HG03439 (cell line): ENCODE results near the gene MAP2.

Experiments
- ATAC-seq: cut with Tn5 transposase; IDR thresholded peaks from one replicate; pipeline ENCODE4 v1.9.1; 2021; ENCODE audit warnings: mild to moderate bottlenecking, moderate library complexity; ENCODE audit not compliant: unreplicated experiment

Gene MAP2

GRCh38 chr2:209690029-209690754, 266.3 kb downstream of the MAP2 start:
- ATAC-seq, result no peak

GRCh38 chr2:209694748-209695147, 270.9 kb downstream of the MAP2 start:
- ATAC-seq, result no peak

- ATAC-seq, result peak; percentile 72
Measured at GRCh38 chr2:209696836-209697711, 273.2 kb downstream of the MAP2 start.

GRCh38 chr2:209702775-209703174, 278.9 kb downstream of the MAP2 start:
- no peak for ATAC-seq

- no peak for ATAC-seq
Measured at GRCh38 chr2:209713219-209713618, 289.4 kb downstream of the MAP2 start.

- ATAC-seq, result no peak
Measured at GRCh38 chr2:209719034-209719433, 295.2 kb downstream of the MAP2 start.

GRCh38 chr2:209721497-209721896, 297.6 kb downstream of the MAP2 start:
- no peak for ATAC-seq

- no peak for ATAC-seq
Measured at GRCh38 chr2:209726311-209726710, 302.5 kb downstream of the MAP2 start.

- no peak for ATAC-seq
Measured at GRCh38 chr2:209727077-209727476, 303.2 kb downstream of the MAP2 start.

GRCh38 chr2:209734805-209735204, 311.0 kb downstream of the MAP2 start:
- no peak for ATAC-seq

- no peak for ATAC-seq
Measured at GRCh38 chr2:209741953-209742352, 318.1 kb downstream of the MAP2 start.

GRCh38 chr2:209753020-209753419, 329.2 kb downstream of the MAP2 start:
- no peak for ATAC-seq

- no peak for ATAC-seq
Measured at GRCh38 chr2:209757163-209757562, 333.3 kb downstream of the MAP2 start.

- ATAC-seq, result no peak
Measured at GRCh38 chr2:209761566-209761965, 337.7 kb downstream of the MAP2 start.

GRCh38 chr2:209762563-209762962, 338.7 kb downstream of the MAP2 start:
- ATAC-seq, result no peak

- ATAC-seq, result no peak
Measured at GRCh38 chr2:209763106-209763505, 339.3 kb downstream of the MAP2 start.

- no peak for ATAC-seq
Measured at GRCh38 chr2:209766613-209767012, 342.8 kb downstream of the MAP2 start.

- ATAC-seq, result no peak
Measured at GRCh38 chr2:209767316-209767715, 343.5 kb downstream of the MAP2 start.

- ATAC-seq, result no peak
Measured at GRCh38 chr2:209768557-209768956, 344.7 kb downstream of the MAP2 start.

GRCh38 chr2:209771474-209772289, 347.8 kb downstream of the MAP2 start, which contains the start of gene UNC80:
UNC80 (plus strand) TSS chr2:209771832; CDS start chr2:209772073, 241 bp downstream.
- no peak for ATAC-seq

- no peak for ATAC-seq
Measured at GRCh38 chr2:209772290-209772685, 348.4 kb downstream of the MAP2 start.
